SIG-M5 treated with dmso at 0.1 percent for 504 hours (cell line): ENCODE results near the gene ABR.
"Not testable (repeated sequence)": the region's sequence is repeated elsewhere in the genome, so short reads cannot be mapped to it uniquely, and the experiment has no call there.

Experiments
- DNase-seq: peaks from one replicate; lab custom pipeline; 2025; ENCODE audit not compliant: unreplicated experiment; lab: John Stamatoyannopoulos, UW

The ABR gene

DNA sequence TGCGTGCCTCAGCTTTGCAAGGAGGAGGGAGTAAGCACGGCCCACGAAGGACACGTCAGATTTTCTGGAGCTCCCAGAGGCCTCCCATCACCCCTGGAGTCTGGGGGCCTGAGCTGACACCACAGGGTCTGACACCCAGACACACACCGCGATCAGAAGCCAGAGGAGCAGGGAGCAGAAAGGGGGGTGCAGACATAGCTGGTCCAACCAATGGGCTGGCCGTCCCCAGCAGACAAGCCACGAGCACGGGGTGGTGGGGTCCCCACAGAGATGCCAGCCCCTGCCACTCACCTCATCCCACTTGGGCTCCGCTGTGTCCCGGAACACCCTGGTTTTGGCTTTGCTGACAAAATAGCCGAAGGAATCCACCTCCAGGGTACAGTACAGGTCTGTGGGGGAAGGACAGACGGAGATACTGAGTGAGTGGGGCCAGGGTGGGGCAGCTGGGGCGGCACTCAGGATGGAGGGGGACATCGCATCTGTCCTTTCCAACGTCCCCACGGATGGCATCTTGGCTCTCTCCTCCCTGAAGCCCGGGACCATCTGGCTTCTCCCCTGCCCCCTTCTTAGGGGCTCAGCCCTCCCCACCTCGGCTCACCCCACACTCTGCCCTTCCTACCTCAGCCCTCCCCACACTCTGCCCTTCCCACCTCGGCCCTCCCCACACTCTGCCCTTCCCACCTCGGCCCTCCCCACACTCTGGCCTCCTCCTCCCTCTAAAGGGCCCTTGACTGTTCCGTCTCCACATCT is 129.4 kb downstream of the ABR start:
- DNase-seq: no peak

DNA sequence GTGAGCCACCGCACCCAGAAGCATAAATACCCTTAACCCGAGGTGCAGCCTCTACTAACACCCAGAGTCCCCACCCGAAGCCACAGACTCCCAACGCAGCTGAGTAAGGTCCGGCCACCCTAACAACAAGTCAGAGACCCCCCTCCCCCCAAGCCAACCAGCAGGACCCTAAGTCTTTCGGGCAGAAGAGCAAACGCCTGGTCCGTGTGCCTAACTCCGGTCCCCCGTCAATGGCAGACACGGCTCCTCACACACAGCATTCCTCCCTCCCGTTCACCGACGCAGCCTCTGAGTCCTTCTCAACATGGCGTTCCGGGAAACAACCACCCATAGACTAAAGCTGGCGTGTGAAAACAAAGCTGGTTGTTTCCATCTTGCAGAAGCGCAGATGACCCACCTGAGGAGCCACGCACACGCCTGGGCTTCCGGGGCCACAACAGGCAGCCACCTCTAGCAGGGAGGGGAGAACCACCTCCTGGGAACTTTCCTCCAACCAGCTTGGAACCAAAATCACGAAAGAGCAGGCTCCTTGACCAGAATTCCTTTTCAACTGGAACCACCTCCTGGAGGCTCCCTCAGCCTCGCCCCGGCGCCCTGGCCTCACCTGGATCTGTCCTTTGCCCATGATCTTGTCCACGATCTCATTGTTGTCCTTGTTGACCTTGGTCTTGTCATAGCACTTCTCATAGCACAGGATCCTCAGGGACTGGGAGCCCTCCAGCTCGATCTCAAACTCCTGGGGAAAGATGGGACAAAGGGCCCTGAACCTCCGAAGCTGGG is 130.1 kb downstream of the ABR start:
- DNase-seq: no peak

DNA sequence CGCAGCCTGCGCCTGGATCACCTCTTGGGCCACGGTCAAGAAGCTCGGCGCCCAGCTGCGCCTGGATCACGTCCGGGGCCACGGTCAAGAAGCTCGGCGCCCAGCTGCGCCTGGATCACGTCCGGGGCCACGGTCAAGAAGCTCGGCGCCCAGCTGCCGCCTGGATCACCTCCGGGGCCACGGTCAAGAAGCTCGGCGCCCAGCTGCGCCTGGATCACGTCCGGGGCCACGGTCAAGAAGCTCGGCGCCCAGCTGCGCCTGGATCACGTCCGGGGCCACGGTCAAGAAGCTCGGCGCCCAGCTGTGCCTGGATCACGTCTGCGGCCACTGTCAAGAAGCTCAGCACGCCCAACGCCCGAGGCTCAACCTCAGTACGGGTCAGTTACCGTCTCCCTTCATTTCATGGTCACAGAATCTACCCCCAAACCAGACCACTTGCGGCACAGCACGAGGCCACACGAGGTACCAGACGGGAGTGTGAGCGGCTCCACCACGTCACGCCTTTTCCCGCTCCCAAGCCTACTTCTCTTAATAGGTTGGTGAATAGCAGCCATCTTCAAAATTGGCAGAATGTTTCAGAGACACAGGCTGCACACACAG is 131.2 kb downstream of the ABR start:
- DNase-seq: not testable (repeated sequence)

DNA sequence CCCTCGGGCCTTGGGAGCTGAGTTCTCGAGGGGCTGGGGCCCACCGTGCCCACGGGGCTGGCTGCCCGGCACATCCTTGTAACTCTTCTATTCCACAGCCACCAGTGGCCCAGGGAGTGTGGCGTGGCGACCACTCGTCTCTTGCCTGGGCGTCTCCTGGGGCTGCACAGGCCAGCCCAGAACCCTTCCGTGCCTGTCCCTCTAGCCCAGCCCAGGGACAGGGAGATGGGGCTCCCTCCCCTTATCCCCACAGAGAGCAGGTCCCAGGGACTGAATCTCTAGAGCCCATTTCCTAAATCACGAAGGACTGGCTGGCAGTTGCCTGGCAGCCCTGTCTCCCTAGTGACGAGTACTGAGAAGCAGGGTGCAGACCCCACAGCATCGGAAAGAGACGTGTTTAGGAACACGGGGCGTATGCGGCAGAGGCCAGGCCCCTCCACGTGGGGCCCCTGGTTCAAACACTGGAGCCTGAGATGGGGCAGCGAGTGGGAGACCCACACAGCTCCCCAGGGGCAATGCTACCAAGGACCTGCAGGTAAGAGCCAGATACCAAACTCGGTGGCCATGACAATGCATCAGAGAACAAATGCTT is 131.8 kb downstream of the ABR start:
- no peak for DNase-seq

DNA sequence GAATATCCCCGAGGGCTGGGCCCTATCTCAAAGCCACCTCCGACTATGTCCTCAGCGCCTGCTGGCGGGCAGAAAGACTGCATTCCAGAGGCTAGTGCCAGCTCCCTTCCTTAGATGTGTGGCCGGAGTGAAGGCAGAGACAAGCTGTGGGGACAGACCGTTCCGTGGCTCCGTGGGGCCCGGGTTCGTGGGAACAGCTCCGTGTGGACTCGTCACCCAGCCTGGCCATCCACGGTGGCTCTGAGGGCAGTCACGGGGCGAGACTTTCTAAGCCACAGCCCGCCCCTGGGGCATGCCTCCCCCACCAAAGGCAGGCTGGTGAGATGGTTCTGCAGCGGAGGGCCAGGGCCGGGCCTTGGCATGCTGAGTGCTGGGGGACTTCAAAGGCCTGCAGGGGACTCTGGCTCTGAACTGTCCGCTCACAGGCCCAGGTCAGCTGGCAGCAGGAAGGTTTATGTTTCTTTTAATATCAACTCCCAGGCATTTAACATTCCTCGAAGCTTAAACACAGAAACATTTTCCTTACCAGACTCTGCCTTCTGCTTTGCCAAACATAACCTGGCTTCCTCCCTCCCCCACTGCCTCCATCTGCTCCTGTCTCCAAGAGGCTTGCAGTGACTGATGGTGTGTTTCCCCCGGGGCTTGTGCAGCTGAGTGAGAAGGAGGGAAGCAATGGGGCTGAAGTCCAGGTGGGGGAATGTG is 132.5 kb downstream of the ABR start:
- no peak for DNase-seq

DNA sequence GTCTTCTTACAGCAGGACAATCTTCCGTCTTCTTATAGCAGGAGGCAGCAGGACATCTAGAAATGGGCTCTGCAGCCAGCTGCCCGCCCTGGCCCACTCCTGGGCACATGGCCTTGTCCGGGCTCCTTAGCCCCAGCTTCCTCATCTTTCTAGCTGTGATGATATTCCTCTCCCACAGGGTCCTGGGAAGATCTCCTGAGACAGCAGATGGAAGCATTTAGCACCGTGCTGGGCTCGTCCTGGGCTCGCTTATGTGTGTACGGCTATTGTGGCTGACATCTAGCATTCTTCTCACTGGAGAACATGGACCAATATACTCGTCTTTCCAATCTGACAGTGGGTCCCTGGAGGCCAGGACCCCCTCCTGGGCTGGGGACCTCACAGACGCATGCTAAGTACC is 134.3 kb downstream of the ABR start:
- DNase-seq: no peak

DNA sequence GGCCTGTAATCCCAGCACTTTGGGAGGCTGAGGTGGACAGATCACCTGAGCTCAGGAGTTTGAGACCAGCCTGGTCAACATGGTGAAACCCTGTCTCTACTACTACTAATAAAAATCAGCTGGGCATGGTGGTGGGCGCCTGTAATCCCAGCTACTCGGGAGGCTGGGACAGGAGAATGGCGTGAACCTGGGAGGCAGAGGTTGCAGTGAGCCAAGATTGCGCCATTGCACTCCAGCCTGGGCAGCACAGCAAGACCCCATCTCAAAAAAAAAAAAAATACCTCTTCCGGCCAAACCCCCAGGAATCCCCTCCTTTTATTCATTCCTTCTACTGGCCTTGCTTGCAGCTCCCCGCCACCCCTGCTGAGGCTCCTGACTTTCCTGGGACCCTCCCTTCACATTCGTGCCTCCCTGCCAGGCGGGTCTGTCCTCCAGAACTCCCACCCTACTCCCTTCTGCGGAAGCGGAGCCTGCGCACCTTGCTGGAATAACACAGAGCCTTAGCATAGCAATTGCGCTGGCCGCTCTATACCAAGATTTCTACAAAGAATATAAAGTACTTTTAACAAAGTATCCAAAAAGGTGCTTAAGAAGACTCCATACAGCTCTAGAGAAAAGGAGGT is 135.3 kb downstream of the ABR start:
- DNase-seq: not testable (repeated sequence)

DNA sequence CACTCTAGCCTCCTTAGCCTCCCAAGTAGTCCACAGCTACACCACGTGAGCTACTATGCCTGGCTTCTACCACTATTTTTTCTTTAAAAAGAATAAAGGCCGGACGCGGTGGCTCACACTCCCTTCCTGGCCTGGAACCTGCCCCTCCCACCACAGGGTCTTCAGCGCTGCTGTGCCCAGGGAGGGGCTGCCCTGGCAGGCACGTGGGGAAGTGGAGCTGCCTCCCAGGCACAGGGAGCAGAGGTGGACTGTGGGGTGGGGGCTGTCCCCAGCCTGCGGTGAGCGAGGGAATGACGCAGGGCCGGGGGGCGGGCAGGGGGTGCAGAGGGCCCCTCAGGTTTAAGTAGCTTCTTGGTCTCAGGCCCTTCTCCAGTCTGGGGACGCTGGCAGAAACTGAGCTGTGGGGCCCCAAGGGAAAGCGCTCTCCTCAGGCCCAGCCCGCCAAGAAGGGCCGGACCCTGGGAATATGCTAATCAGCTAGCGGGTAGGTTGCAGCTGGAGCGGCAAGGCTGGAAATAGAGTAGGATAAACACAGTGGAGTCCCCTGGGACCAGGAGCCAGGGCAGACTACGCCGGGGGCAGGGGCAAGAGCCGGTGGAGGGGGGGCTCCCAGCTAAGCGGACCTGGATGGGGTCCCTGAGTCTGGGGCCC is 136.1 kb downstream of the ABR start:
- no peak for DNase-seq

DNA sequence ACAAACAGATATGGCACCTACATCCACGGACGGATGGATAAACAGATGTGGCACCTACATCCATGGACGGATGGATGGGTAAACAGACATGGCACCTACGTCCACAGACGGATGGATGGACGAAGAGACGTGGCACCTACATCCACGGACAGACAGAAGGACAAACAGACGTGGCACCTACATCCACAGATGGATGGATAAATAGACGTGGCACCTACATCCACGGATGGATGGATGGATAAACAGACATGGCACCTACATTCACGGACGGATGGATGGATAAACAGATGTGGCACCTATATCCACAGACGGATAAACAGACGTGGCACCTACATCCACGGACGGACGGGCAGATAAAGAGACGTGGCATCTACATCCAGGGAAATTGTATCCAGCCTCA is 137.3 kb downstream of the ABR start:
- no peak for DNase-seq

DNA sequence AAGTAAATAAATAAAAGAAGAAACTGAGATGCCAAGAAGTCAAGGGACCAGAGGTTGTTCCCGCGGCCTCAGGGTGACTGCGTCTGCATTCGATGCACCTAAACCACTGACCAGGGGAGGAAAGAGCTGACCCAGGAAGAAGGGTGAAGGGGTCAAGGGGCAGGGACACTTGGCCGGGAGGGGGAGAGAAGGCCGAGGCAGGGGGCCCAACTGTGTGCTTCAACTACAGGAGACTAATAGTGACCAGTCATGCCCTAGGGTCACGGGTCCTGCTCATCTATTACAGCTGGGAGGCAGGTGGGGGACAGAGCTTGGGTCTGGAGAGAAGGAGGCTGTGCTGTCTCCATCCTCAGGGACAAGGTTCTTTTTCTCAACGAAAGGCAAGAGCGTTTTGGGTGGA is 138.0 kb downstream of the ABR start:
- no peak for DNase-seq

DNA sequence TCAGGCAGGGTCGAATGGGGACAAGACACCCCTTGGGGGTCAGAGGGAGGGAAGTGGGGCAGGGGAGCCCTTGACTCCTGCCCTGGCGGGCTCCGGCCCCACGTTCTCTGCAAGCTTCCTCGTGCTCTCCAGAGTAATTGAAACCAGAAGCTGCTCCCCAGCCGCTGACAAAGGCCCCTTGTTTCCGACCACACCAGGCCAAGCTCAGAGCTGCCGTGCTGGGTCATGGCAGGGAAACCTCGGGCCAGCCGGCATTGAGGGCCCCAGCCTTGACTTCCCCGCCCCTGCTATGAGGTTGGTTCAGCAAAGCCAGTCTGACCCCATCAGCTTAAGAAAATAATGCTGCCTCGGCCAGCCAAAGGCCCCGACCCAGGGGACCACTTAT is 139.6 kb downstream of the ABR start:
- no peak for DNase-seq

DNA sequence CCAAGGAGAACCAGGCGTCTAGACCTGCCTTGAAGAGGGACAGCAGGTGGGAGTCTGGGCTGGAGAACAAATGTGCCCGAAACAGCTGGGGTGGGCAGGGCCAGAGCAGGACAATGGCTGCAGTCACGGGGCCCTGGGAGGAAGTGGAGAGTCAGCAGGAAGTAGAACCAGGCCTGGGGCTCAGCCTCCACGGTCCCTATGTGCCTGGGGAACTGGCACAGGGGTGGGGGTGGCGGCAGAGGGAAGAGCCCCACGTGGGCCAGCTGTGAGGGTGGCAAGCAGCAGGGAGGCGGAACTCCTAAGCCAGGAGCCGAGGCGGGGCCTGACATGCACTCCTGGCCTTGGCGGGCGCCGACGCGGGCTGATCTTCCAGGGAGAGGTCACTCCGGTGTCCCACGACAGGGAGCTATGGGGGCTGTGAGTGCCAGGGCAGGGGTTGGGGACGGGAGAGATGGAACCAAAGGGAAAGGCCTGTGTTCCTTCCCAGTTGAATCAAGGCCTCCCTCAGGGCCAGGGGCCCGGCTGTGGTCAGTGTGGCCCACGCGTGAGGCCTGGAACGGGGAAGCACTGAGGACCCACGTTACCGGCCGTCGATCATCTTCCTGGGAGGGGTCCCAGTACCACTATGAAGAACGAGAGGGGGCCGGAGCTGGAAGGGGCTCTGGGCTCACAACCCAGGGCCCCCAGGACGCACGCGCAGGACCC is 140.1 kb downstream of the ABR start:
- DNase-seq: no peak

DNA sequence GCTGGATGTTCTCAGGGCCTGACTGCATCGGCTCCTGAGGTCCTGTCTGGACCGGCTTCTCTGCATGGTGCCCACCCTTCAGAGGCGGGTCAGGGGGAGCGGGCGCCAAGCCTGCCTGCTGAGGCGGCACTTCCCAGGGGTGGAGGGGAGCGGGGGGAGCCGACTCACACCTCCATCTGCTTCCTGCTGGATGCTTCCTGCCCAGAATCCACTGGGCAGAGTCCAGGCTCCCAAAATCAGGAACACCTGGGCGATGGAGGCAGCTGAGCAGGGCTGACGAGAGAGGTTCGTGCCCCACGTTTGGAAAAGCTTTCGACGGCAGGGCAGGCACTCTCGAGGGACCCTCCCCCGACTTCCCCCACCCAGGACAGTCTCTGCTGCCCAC is 140.7 kb downstream of the ABR start:
- no peak for DNase-seq

DNA sequence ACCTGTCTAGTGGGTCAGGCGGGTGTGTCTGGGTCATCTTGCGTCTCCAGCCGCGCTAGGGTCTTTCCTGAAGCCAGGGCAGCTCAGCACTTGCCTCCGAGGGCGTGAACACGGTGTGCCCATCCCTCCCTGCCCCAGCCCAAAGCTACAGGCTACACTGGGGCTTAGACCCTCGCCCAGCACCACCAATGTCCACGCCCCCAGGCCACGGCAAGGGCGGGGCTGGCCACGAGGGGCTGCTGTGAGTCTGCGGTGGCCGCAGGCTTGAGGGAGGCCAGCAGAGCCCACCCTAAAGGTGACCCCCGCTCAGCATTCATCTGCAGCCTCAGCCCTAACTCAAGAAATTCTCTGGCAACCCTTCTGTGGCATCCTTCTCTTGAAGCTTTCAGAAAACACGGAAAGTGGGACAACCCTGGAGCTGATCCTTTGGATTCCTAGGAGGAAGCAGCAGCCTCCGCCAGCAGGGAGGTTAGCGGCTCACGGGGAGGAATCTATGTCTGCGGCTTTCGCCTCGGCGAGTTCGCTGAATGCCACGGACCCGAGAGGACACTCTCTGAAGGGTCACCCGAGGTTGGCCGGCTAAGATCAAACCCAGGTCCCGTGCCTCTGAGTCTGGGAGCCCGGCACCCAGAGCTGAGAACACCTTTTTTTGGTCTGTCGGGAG is 141.2 kb downstream of the ABR start:
- DNase-seq: no peak

DNA sequence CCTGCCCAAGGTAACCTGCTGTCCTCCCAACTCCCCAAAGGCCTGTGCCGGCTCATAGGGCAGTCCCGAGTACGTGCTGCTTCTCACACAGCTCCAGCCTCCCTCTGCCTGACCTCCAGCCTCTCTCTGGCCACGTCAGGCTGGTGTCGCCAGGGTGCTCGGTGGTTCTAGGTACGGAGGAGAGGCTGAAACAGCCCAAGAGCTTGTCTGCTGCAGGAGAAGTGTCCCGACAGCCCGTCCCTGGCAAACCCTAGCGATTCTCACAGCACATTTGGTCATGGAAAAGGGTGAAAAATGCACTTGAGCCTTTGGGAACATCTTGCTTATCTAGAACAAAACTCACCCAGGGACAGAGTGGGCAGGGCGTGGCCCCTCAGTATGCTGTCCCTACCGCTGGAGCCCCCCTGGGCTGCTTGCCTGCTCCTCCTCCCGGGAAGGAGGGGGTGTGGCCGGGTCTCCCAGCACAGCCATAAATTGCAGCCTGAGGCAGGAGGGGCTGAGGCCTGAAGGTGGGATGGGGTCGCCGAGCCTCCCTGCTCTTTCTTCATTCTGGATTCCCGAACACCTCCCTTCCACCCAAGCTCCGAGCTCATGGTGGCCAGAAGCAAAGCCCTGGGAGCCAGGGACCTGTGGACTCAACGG is 142.4 kb downstream of the ABR start:
- no peak for DNase-seq

DNA sequence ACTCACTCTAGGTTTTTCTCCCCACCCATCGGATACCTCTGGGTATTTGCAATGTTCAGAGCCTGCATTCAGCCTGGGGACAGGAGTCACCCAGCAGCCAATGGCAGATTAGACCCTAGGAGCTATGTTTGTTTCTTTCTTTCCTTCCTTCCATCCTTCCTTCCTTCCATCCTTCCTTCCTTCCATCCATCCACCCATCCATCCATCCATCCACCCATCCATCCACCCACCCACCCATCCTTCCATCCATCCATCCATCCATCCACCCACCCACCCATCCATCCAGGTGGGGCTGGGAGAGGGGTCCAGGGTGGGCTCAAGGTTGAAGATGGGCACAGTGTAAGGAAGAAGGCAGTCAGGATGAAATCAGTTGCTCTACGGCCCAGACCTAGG is 142.9 kb downstream of the ABR start:
- no peak for DNase-seq

DNA sequence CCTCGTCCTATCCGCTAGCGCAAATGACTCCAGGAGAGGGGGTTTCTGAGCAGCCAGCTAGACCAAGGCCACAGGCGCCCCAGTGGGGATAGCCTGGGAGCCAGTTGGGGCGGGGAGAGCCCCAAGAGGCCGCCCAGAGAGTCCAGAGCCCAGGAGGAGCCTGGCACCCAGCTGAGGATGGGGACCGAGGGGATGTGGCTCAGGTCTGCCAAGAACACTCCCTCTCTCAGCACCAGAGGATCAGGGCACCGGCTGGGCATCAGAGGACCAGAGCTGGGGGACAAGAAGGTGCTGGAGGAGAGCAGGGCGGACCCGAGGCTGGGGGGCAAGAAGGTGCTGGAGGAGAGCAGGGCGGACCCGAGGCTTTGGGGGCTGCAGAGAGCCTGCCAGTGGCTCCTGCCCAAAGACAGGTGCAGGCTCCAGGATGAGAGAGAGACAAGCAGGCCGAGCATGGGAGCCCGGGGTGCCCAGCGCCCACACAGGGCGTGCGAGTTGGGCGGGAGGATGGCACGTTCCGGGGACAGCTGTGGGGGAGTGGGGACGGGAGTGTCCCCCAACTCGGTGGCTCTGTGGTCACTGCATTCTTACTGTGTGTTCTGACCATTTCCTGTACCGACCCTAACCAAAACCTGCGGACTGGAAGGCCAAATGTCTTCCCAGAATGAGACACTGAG is 143.5 kb downstream of the ABR start:
- DNase-seq: no peak

DNA sequence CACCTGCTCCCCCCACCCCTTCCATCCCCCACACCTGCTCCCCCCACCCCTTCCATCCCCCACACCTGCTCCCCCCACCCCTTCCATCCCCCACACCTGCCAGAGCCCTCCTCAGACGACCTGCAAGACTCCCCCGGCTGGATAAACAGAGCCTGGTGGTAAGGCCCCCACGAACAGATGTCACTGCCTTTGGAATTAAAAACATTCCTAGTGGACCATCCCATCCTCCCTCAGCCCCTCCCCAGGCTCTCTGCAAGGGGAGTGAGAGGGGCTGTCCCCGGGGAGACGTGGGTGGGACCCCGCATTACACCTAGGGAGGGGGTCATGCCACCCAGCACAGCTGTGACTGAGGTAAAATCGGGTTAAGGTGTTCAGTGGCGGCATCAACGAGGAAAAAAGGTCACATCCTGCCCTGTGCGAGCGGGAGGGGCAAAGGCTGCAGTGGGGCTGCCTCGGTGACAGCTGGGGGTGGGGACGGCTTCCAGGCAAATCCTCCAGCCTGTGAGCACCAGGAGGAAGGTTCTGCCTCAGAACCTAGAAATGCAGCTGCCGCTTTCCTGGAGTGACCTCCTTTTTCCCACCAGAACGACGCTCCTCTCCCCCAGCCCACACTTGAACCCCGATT is 144.1 kb downstream of the ABR start:
- no peak for DNase-seq
